ENCODE results near the gene SORCS3. TPM values are rescaled to one million over a fixed set of nuclear protein-coding genes. Genes with fewer than 3 reads are reported as not detected.

SORCS3 gene
- total RNA-seq, 6 experiments from 2014 or later: not detected

- DNase-seq (no peak), ATAC-seq (no peak)
- Histone ChIP-seq H3K4me3 (no peak overlapping the region), H3K9me3 (no peaks in the 10 kb centered on the region), H3K27me3 (no peaks in the 10 kb centered on the region), H3K4me1 (no peaks in the 10 kb centered on the region), H3K27ac (no peak overlapping the region), H3K36me3 (no peaks in the 10 kb centered on the region)
- intact Hi-C loops (cut with DNase I): no loop called here
- TF ChIP-seq POLR2A (IDR thresholded peaks at IDR 0.05) (no peak), CTCF (IDR thresholded peaks at IDR 0.05) (no peak)
- 45% methylated on average over 2 of the region's 2 CpGs for WGBS (ENCODE audit: insufficient coverage, low coverage, low lambda C conversion rate, missing lambda C conversion rate)
Observed at GRCh38 chr10:104617831-104618230, 23.3 kb upstream of the SORCS3 start.

- Histone ChIP-seq H3K4me3 (no peak overlapping the region), H3K27me3 (no peaks in the 10 kb centered on the region), H3K4me1 (no peaks in the 10 kb centered on the region), H3K36me3 (no peaks in the 10 kb centered on the region), H3K27ac (no peak overlapping the region), H3K9me3 (no peaks in the 10 kb centered on the region)
- no peak for TF ChIP-seq POLR2A (IDR thresholded peaks at IDR 0.05)
- no peak for TF ChIP-seq CTCF (IDR thresholded peaks at IDR 0.05)
- DNase-seq (no peak), ATAC-seq (no peak)
- WGBS (ENCODE audit: insufficient coverage, low coverage, low lambda C conversion rate, missing lambda C conversion rate): 67% methylated on average over 1 of the region's 1 CpG
- intact Hi-C loops (cut with DNase I): no loop called here
Observed at GRCh38 chr10:104622175-104622574, 18.9 kb upstream of the SORCS3 start.

GRCh38 chr10:104622598-104623209 lies 18.4 kb upstream of the SORCS3 start:
- H3K4me1 ChIP-seq: no peaks in the 10 kb centered on the region
- no peaks in the 10 kb centered on the region for H3K36me3 ChIP-seq
- DNase-seq (peak in 1 of 3 donors; percentile 47), ATAC-seq (peak; percentile 58 to 84 (median 72))
- H3K9me3 ChIP-seq: no peaks in the 10 kb centered on the region
- no peaks in the 10 kb centered on the region for H3K27me3 ChIP-seq
- no peak overlapping the region for H3K27ac ChIP-seq
- H3K4me3 ChIP-seq: no peak overlapping the region
- TF ChIP-seq POLR2A (IDR thresholded peaks at IDR 0.05) (no peak), CTCF (IDR thresholded peaks at IDR 0.05) (peak; percentile 14 to 49 (median 41))
- intact Hi-C loops (cut with DNase I): no loop called here
- 16% methylated on average over 4 of the region's 4 CpGs for WGBS (ENCODE audit: insufficient coverage, low coverage, low lambda C conversion rate, missing lambda C conversion rate)

GRCh38 chr10:104630731-104631130 lies 10.4 kb upstream of the SORCS3 start:
- Histone ChIP-seq H3K9me3 (no peaks in the 10 kb centered on the region), H3K4me3 (no peak overlapping the region), H3K27ac (no peak overlapping the region), H3K36me3 (no peaks in the 10 kb centered on the region), H3K27me3 (no peaks in the 10 kb centered on the region), H3K4me1 (no peaks in the 10 kb centered on the region)
- WGBS (ENCODE audit: insufficient coverage, low coverage, low lambda C conversion rate, missing lambda C conversion rate): 72% methylated on average over 16 of the region's 26 CpGs
- intact Hi-C loops (cut with DNase I): no loop called here
- TF ChIP-seq POLR2A (IDR thresholded peaks at IDR 0.05) (no peak), CTCF (IDR thresholded peaks at IDR 0.05) (no peak)
- ATAC-seq (no peak), DNase-seq (no peak)

All from right lobe of liver (tissue), 6 donors.